Neural progenitor cell (in vitro differentiated cells): ENCODE results near the gene MCM8.

Experiments
- EZH2 ChIP-seq: fragments of 200-600 bp; sonication (generic); IDR thresholded peaks from 2 replicates; pipeline ENCODE4 v1.6.1; 2017; ENCODE audit warnings: antibody characterized with exemption, mild to moderate bottlenecking, moderate library complexity
- TF ChIP-seq, protein P1 (sequence below): fragments of 200-600 bp; sonication (generic); IDR thresholded peaks from 2 replicates; pipeline ENCODE4 v1.5.1; 2017; ENCODE audit warnings: antibody characterized with exemption, mild to moderate bottlenecking

DNA sequence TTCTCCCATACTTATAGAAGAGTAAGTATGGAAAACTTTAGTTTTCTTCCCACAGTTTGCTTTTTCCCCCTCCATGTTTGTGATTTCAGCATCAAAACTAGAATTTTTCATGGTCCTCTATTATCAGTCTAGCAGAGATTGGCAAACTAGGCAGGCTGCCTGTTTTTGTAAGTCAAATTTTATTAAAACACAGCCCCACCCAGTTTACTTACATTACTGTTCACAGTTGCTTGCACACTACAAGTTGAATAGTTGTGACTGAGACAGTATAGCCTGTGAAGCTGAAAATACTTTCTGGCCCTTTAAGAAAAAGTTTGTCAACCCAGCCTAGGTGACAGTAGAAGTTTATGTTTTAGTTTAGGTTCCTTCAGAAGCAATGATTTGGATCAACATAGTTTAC lies 19.5 kb downstream of the MCM8 start:
- TF ChIP-seq, protein P1, sequence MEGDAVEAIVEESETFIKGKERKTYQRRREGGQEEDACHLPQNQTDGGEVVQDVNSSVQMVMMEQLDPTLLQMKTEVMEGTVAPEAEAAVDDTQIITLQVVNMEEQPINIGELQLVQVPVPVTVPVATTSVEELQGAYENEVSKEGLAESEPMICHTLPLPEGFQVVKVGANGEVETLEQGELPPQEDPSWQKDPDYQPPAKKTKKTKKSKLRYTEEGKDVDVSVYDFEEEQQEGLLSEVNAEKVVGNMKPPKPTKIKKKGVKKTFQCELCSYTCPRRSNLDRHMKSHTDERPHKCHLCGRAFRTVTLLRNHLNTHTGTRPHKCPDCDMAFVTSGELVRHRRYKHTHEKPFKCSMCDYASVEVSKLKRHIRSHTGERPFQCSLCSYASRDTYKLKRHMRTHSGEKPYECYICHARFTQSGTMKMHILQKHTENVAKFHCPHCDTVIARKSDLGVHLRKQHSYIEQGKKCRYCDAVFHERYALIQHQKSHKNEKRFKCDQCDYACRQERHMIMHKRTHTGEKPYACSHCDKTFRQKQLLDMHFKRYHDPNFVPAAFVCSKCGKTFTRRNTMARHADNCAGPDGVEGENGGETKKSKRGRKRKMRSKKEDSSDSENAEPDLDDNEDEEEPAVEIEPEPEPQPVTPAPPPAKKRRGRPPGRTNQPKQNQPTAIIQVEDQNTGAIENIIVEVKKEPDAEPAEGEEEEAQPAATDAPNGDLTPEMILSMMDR, result no peak
- no peak for TF ChIP-seq EZH2
